Endothelial cell of umbilical vein (primary cell): ENCODE data around the gene ANAPC16. TPM values are rescaled to one million over a fixed set of nuclear protein-coding genes. Genes with fewer than 3 reads are reported as not detected.
A peak's percentile ranks its signal among the peaks of the same experiment; 100 is the strongest.

Source experiments
- BruUV-seq: library from RNA; stranded (reverse); fragments of 400-500 nt; replicated peaks from 2 replicates; lab custom pipeline; 2021; lab: Mats Ljungman, UMichigan
- CTCF ChIA-PET: fragments of 300-600, 350-600 bp; sonication (Branson Sonifier 250); formaldehyde crosslinking; loops from one replicate; lab custom pipeline; 2021; ENCODE audit warnings: antibody characterized with exemption, inconsistent platforms; lab: Charles Lee
- POLR2A ChIA-PET: fragments of 300-600, 350-600 bp; sonication (Branson Sonifier 250); formaldehyde crosslinking; loops from one replicate; lab custom pipeline; 2021; ENCODE audit warnings: antibody characterized with exemption, inconsistent platforms; lab: Charles Lee
- DNase-seq: peaks from one replicate; pipeline ENCODE4 v3.0.0-alpha.2; 2011; ENCODE audit warnings: low read depth, low spot score
- FAIRE-seq: peaks from 2 replicates; lab custom pipeline; 2011; peaks lifted over from hg19 to GRCh38; lab: Jason Lieb, UNC
- H2AFZ ChIP-seq: 2 replicates; pipeline ENCODE4 v1.6.0; 2012; ENCODE audit warnings: low read depth, low read length, control low read depth, inconsistent platforms
- H3K27ac ChIP-seq: 2 replicates; pipeline ENCODE4 v1.5.1; 2011; ENCODE audit warnings: low read depth, mild to moderate bottlenecking, control low read depth, low read length, moderate library complexity; ENCODE audit not compliant: insufficient read depth
- H3K27me3 ChIP-seq, 2 experiments: 2 replicates each; pipeline versions ENCODE4 v1.6.0 to v1.6.1; 2011; ENCODE audit warnings: low read length in 2 of 2, mixed read lengths in 1 of 2; ENCODE audit not compliant: control insufficient read depth in 2 of 2, insufficient read depth in 2 of 2
- H3K36me3 ChIP-seq, 2 experiments: 2 replicates in 1 of 2; 3 replicates in 1 of 2; pipeline ENCODE4 v1.5.1; 2011; ENCODE audit warnings: low read length in 2 of 2, mild to moderate bottlenecking in 1 of 2, moderate library complexity in 1 of 2; ENCODE audit not compliant: control insufficient read depth in 2 of 2, insufficient read depth in 2 of 2; ENCODE audit errors: extremely low read depth in 1 of 2
- H3K4me1 ChIP-seq: 3 replicates; pipeline ENCODE4 v1.5.1; 2011; ENCODE audit warnings: mild to moderate bottlenecking, low read length; ENCODE audit not compliant: control insufficient read depth, insufficient read depth; ENCODE audit errors: extremely low read depth
- H3K4me2 ChIP-seq: 2 replicates; pipeline ENCODE4 v1.6.1; 2011; ENCODE audit warnings: low read length, control low read depth, mixed read lengths; ENCODE audit not compliant: insufficient read depth
- H3K4me3 ChIP-seq, 3 experiments: fragments of 200-600 bp in 1 of 3; sonication (generic), shearing (Covaris generic) in 1 of 3; replicated peaks in 1 of 3; 2 replicates each; pipeline ENCODE4 v1.5.1; 2011 to 2016; ENCODE audit warnings: control low read depth in 3 of 3, low read length in 3 of 3, mild to moderate bottlenecking in 2 of 3, inconsistent platforms in 1 of 3, low read depth in 1 of 3, moderate library complexity in 1 of 3; ENCODE audit not compliant: insufficient read depth in 1 of 3
- H3K79me2 ChIP-seq: 2 replicates; pipeline ENCODE4 v1.6.0; 2012; ENCODE audit warnings: low read length, inconsistent platforms; ENCODE audit not compliant: control insufficient read depth, insufficient read depth
- H3K9ac ChIP-seq: replicated peaks from 2 replicates; pipeline ENCODE3; 2011; ENCODE audit warnings: low read length, control low read depth; ENCODE audit not compliant: insufficient read depth; ENCODE audit errors: extremely low read depth
- H3K9me1 ChIP-seq: replicated peaks from 3 replicates; pipeline ENCODE4 v1.6.0; 2011; ENCODE audit warnings: mild to moderate bottlenecking, low read length; ENCODE audit not compliant: control insufficient read depth, insufficient read depth; ENCODE audit errors: extremely low read depth
- H3K9me3 ChIP-seq: replicated peaks from 2 replicates; pipeline ENCODE4 v1.5.1; 2012; ENCODE audit warnings: low read length, inconsistent platforms; ENCODE audit not compliant: control insufficient read depth, insufficient read depth
- H4K20me1 ChIP-seq: replicated peaks from 2 replicates; pipeline ENCODE3; 2011; ENCODE audit warnings: mild to moderate bottlenecking, low read length; ENCODE audit not compliant: control insufficient read depth, insufficient read depth; ENCODE audit errors: extremely low read depth
- CTCF ChIP-seq, 2 donors: IDR thresholded peaks; 1 replicate in 1 of 2; 2 replicates in 1 of 2; pipeline ENCODE4 v1.5.1; 2011; ENCODE audit warnings: low read length in 2 of 2, mild to moderate bottlenecking in 2 of 2, moderate library complexity in 2 of 2, control low read depth in 1 of 2, inconsistent platforms in 1 of 2, low read depth in 1 of 2; ENCODE audit not compliant: insufficient read depth in 1 of 2; ENCODE audit errors: extremely low read depth in 1 of 2
- EZH2 ChIP-seq: IDR thresholded peaks from 2 replicates; pipeline ENCODE4 v1.6.1; 2012; ENCODE audit warnings: borderline replicate concordance, low read depth, mild to moderate bottlenecking, moderate library complexity, low read length, inconsistent platforms; ENCODE audit not compliant: severe bottlenecking
- FOS ChIP-seq: IDR thresholded peaks from 2 replicates; pipeline ENCODE4 v1.6.1; 2011; ENCODE audit warnings: mild to moderate bottlenecking, low read length, moderate library complexity, borderline replicate concordance; ENCODE audit not compliant: insufficient read depth
- GATA2 ChIP-seq: IDR thresholded peaks from 2 replicates; pipeline ENCODE4 v1.7.0; 2011; ENCODE audit warnings: low read depth, mild to moderate bottlenecking, moderate library complexity, mixed read lengths, low read length; ENCODE audit not compliant: insufficient read length, insufficient read depth
- JUN ChIP-seq: IDR thresholded peaks from 2 replicates; pipeline ENCODE4 v1.6.1; 2011; ENCODE audit warnings: borderline replicate concordance, low read depth; ENCODE audit not compliant: insufficient read length, insufficient read depth
- MYC ChIP-seq: IDR thresholded peaks from one replicate; pipeline ENCODE4 v1.6.1; 2011; ENCODE audit warnings: mild to moderate bottlenecking, low read depth, low read length
- POLR2A ChIP-seq: IDR thresholded peaks from 2 replicates; pipeline ENCODE4 v1.6.1; 2012; ENCODE audit warnings: low read depth, mild to moderate bottlenecking, control low read depth, low read length
- POLR2AphosphoS5 ChIP-seq: IDR thresholded peaks from 2 replicates; pipeline ENCODE4 v1.6.1; 2012; ENCODE audit warnings: low read depth, mild to moderate bottlenecking, control low read depth, low read length, moderate library complexity; ENCODE audit not compliant: insufficient read depth
- dilution Hi-C: fragments of 300-500 bp; cut with MboI; formaldehyde crosslinking; loops from one replicate; pipeline ENCODE4 v1.15.0; 2019; ENCODE audit warnings: low sequenced_read_pairs; ENCODE audit not compliant: extremely low pct_ligation_motif_present
- intact Hi-C: fragments of 100-400 bp; cut with micrococcal nuclease; formaldehyde crosslinking; loops from one replicate; pipeline ENCODE4 v1.10.0; 2022
- polyA plus RNA-seq, 4 experiments: library from polyadenylated mRNA; depleted of rRNA in 3 of 4; stranded (reverse) in 3 of 4; unstranded in 1 of 4; fragments of >200 nt; gene quantifications; 2 replicates each; pipeline versions ENCODE4 v1.2.1 to v1.2.3, GENCODE V29; 2011 to 2012; ENCODE audit warnings: missing spikeins in 1 of 4
- total RNA-seq: library from RNA; stranded (reverse); gene quantifications from 2 replicates; pipeline ENCODE4 v1.2.3, GENCODE V29; 2021
- TF ChIP-seq, protein P1 (sequence below): IDR thresholded peaks from 2 replicates; pipeline ENCODE4 v1.6.1; 2011; ENCODE audit not compliant: insufficient read depth, insufficient read length

The ANAPC16 gene
- total and polyA plus RNA-seq, 2 donors (not counting 3 experiments of a cell fraction or from before 2014, with no cell fraction given) = 38.1 to 44.4 TPM

GRCh38 chr10:72250666-72251065, 34.9 kb downstream of the ANAPC16 start:
- Histone ChIP-seq H3K79me2 (no peaks in the 10 kb centered on the region), H3K9me3 (no peaks in the 10 kb centered on the region), H3K4me2 (no peak overlapping the region), H3K27me3 (no peaks in the 10 kb centered on the region), H3K9ac (no peak overlapping the region), H2AFZ (peak overlapping the region; percentile 29), H3K27ac (no peak overlapping the region), H3K9me1 (no peaks in the 10 kb centered on the region), H3K4me1 (peaks cover 36% of the 10 kb centered on the region), H3K4me3 (no peak overlapping the region), H3K36me3 (no peaks in the 10 kb centered on the region), H4K20me1 (no peaks in the 10 kb centered on the region)
- TF ChIP-seq JUN (no peak), FOS (no peak), MYC (no peak), POLR2A (no peak), EZH2 (no peak), CTCF (IDR thresholded peaks at IDR 0.05; ENCODE audit: extremely low read depth in 1 of 2, insufficient read depth in 1 of 2, low read depth in 1 of 2, low read length in 2 of 2) (no peak), POLR2AphosphoS5 (no peak), GATA2 (no peak)
- TF ChIP-seq, protein P1, sequence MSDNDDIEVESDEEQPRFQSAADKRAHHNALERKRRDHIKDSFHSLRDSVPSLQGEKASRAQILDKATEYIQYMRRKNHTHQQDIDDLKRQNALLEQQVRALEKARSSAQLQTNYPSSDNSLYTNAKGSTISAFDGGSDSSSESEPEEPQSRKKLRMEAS = no peak
- FAIRE-seq (no peak), DNase-seq (peak; percentile 18)
- ChIA-PET CTCF (interaction anchor here (0.6 to 0.8 kb wide), 2 partner anchors 86 to 845 kb away, joined by 3 read pairs; no protein-coding TSS in a partner anchor), POLR2A (no interaction called here)
- BruUV-seq = no TSS peak
- intact Hi-C loops (no loop called here), dilution Hi-C loops (no loop called here)
